ENCODE measurements around the gene HEYL. TPM values are rescaled to one million over a fixed set of nuclear protein-coding genes. Genes with fewer than 3 reads are reported as not detected.

Gene HEYL
- total and polyA plus RNA-seq, 2 of the 8 experiments (the other 6 are each of a cell fraction or from before 2014, with no cell fraction given): 1.8 to 3.1 TPM

DNA sequence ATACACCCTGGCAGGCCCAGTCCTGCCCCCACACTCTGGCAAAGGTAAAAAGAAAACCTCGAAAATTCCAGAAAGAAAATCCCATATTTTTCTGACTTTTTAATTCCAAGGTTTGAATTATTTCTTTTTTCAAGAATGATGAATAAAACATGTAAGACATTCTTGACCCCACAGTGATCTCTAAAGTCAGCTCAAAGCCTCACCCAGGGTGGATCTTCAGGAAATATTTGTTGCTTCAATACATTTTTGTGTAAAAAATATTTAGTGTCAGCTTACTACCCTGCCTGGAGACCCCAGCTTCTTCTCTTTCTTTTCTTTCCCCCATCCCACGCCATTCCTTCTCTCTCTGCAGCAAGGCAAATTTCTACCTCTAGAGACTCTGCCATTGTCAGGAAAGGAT, 39.4 kb upstream of the HEYL start (continued):
- TF ChIP-seq CHD7 (IDR thresholded peaks at IDR 0.05; ENCODE audit: insufficient replicate concordance, low read length): no peak
- no peak for TF ChIP-seq HDAC2 (IDR thresholded peaks at IDR 0.05; ENCODE audit: borderline replicate concordance in 1 of 2, low read depth in 2 of 2, low read length in 2 of 2)
- TF ChIP-seq JUN (IDR thresholded peaks at IDR 0.05; ENCODE audit: low read depth, low read length): no peak
- TF ChIP-seq, protein P1, sequence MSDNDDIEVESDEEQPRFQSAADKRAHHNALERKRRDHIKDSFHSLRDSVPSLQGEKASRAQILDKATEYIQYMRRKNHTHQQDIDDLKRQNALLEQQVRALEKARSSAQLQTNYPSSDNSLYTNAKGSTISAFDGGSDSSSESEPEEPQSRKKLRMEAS (IDR thresholded peaks at IDR 0.05): no peak
- no peak for TF ChIP-seq CBX8 (IDR thresholded peaks at IDR 0.05; ENCODE audit: borderline replicate concordance, low read depth, low read length)
- TF ChIP-seq SRF (IDR thresholded peaks at IDR 0.05; ENCODE audit: low read depth, low read length): no peak
- TF ChIP-seq TEAD4 (IDR thresholded peaks at IDR 0.05; ENCODE audit: low read depth, low read length): no peak
- TF ChIP-seq SIX5 (IDR thresholded peaks at IDR 0.05; ENCODE audit: low read depth, low read length): no peak
- no peak for TF ChIP-seq JUND (IDR thresholded peaks at IDR 0.05; ENCODE audit: low read length)
- TF ChIP-seq GTF2F1 (IDR thresholded peaks at IDR 0.05; ENCODE audit: borderline replicate concordance, low read depth, low read length): no peak
